Heart right ventricle (tissue), 16 donors: ENCODE data around the gene JRKL. TPM values are rescaled to one million over a fixed set of nuclear protein-coding genes. Genes with fewer than 3 reads are reported as not detected.

Experiments
- ATAC-seq, 8 donors: fragments of 200-7000 bp; cut with Tn5 transposase; one replicate each; pipeline ENCODE4 v1.9.1; 2020; ENCODE audit warnings: mild to moderate bottlenecking in 8 of 8, moderate library complexity in 8 of 8, moderate number of reproducible peaks in 1 of 8
- DNase-seq, 2 donors: peaks; one replicate each; pipeline ENCODE4 v3.0.0-alpha.2; 2020
- H3K27ac ChIP-seq, 10 donors: fragments of 200-600 bp; sonication (generic) in 2 of 10; one replicate each; pipeline versions ENCODE4 v1.5.0 to v1.8.0; 2020 to 2022; ENCODE audit warnings: mild to moderate bottlenecking in 3 of 10
- H3K27me3 ChIP-seq, 7 donors: fragments of 200-600 bp; one replicate each; pipeline ENCODE4 v1.8.0; 2021 to 2022; ENCODE audit warnings: mild to moderate bottlenecking in 2 of 7
- H3K36me3 ChIP-seq, 9 donors: fragments of 200-600 bp; sonication (generic) in 1 of 9; one replicate each; pipeline versions ENCODE4 v1.5.0 to v1.8.0; 2020 to 2022; ENCODE audit warnings: mild to moderate bottlenecking in 2 of 9
- H3K4me1 ChIP-seq, 9 donors: fragments of 200-600 bp; sonication (generic) in 1 of 9; one replicate each; pipeline versions ENCODE4 v1.5.0 to v1.8.0; 2020 to 2022; ENCODE audit warnings: mild to moderate bottlenecking in 4 of 9
- H3K4me3 ChIP-seq, 10 donors: fragments of 200-600 bp; sonication (generic) in 2 of 10; one replicate each; pipeline versions ENCODE4 v1.5.0 to v1.8.0; 2020 to 2022; ENCODE audit warnings: mild to moderate bottlenecking in 7 of 10, moderate library complexity in 2 of 10
- H3K9me3 ChIP-seq, 11 donors: fragments of 200-600 bp in 10 of 11; sonication (generic) in 2 of 11; one replicate each; pipeline versions ENCODE4 v1.5.0 to v1.8.0; 2013 to 2022; ENCODE audit warnings: mild to moderate bottlenecking in 2 of 11, control low read depth in 1 of 11, moderate library complexity in 1 of 11
- WGBS, 2 donors: extraction: QIAGEN DNeasy Blood & Tissue Kit; methylation state at CpG; one replicate each; pipeline ENCODE4 v1.1.7; 2013; ENCODE audit warnings: inconsistent platforms in 1 of 2; 5-methylcytosine and 5-hydroxymethylcytosine counted together
- intact Hi-C, 10 donors: fragments of 100-400 bp; cut with DNase I; formaldehyde crosslinking; loops; one replicate each; pipeline versions ENCODE4 v1.11.1 to v1.14.2; 2022
- long read RNA-seq, 3 donors: library from polyadenylated mRNA; unstranded; transcript quantifications; one replicate each; pipeline ENCODE4 v2.0.0, GENCODE V29; 2020 to 2021
- polyA plus RNA-seq, 2 donors: library from polyadenylated mRNA; stranded (reverse); fragments of 200-250 nt; gene quantifications; one replicate each; pipeline ENCODE4 v1.2.3, GENCODE V29; 2013
- total RNA-seq, 10 donors: library from RNA; stranded (reverse); fragmentation: NEBNext Ultra II Directional in 3 of 10; extraction: Animal tissue kit (Norgen Biotek cat#: 25700) in 3 of 10; gene quantifications; one replicate each; pipeline versions ENCODE4 v1.2.1 to v1.2.4, GENCODE V29; 2021 to 2023
- TF ChIP-seq, protein P1 (sequence below), 9 donors: fragments of 200-600 bp; sonication (generic) in 2 of 9; IDR thresholded peaks; one replicate each; pipeline versions ENCODE4 v1.5.0 to v1.8.0; 2021 to 2022; ENCODE audit warnings: antibody characterized with exemption in 9 of 9, mild to moderate bottlenecking in 5 of 9, moderate library complexity in 1 of 9
- donor health status: Arrhythmogenic right ventricular cardiomyopathy.
- donor health status: ischemic (EF 13 %, LVEDD 7.1; RV severe dilation, severe dysfunction).
- donor health status: healthy with polysubstance abuse.
- donor health status: DM: no; HTN: yes; CAD: no.
- donor health status: DM: no; HTN: no; CAD: no.
- donor health status: ischemic (EF 25% LVEDD 6.9; RV normal size, moderate dysfunction).
- donor health status: ischemic (EF 25% LVEDD 5.7; RV mildly dilated, moderate dysfunction).
- donor health status: healthy.
- donor health status: DM: yes; HTN: yes; CAD: no.
- donor health status: Ischemic cardiomyopathy.
- donor health status: ischemic (EF 35%, LVEDD 5.7; RV mildly dilated, moderate dysfunction).
- donor health status: nonischemic (EF 11% LVEDD 7.7; RV severe dilation, severe dysfunction).
- donor health status: DM: yes; HTN: yes; CAD: no.
- donor health status: PGD.
- donor health status: ischemic (EF 29% LVEDD 5.4; RV normal size, mild dysfunction).
- donor health status: nonischemic (EF 23%, LVEDD 6.1; RV moderate dilation, normal function).

The JRKL gene
- 1 to 10 TPM; 4.7 to 7.5 (median 6.1) TPM for total RNA-seq
- 1 to 10 TPM; 3.4 to 3.9 TPM for polyA plus RNA-seq
- long read RNA-seq, donor 1, partial matches to known transcripts, result 0 of 6 reads
- long read RNA-seq, donor 1, other reads (novel, unspliced or antisense), result 6 of 6 reads
- long read RNA-seq, donor 2, partial matches to known transcripts, result 0 of 6 reads
- long read RNA-seq, donor 2, other reads (novel, unspliced or antisense), result 5 of 6 reads
- long read RNA-seq, donor 3, partial matches to known transcripts, result 12 of 13 reads
- long read RNA-seq, donor 3, other reads (novel, unspliced or antisense), result 0 of 13 reads

DNA sequence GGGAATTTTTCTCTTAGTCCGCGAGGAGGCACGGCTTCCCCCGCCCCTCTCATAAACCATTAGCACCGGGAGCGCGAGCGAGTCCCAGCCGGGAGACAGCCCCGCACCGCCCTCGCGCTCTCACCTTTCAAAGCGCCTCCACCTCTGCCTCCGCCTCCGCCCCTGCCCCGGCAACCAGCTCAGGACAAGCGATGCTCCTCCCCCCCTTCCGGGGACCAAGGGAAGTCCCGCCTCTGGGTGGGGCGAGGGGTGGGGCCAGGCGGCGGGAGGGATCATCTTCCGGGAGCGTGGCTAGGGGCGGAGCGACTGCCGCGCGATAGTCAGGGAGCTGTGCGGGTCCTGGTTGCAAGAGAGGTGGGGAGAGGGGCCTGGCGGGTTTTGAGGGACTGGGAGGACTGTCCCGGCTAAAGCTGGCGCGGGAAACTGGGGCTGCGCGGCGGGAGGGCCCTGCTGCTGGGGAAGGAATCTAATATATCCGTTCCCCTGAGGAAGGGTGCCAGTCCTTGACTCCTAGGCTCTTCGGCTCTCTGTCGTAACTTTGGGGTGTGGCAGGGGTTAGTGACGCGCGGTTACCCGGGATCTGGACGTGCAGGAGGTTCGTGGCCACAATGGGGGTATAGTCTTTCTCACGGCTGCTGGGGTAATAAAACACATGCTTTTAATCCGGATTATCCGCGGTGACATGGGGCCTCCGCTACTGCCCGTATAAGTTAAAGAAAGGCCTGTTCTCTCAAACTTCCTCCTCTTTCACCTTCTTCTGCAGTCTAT, at the start of gene JRKL, which contains the start of gene CCDC82:
Gene JRKL (plus strand): TSS at position 294 of the 768 bp plus-strand sequence. CDS start 637 bp downstream, outside the sequence.
Gene CCDC82 (minus strand): TSS at position 193 of the 768 bp plus-strand sequence. CDS start 5,165 bp downstream, outside the sequence.
- no peaks in the 10 kb centered on the region for H3K9me3 ChIP-seq
- H3K36me3 ChIP-seq, result peaks cover 0 to 17% (median 0%) of the 10 kb centered on the region in 9 donors
- H3K27me3 ChIP-seq, result no peaks in the 10 kb centered on the region
- peak within 1 kb of the TSS; percentile 62 to 97 (median 88) for H3K4me3 ChIP-seq
- DNase-seq, result peak; percentile 97
- 0 to 1% methylated on average over 52 to 53 of the region's 53 CpGs for WGBS, 2 donors
- peak within 1 kb of the TSS; percentile 44 to 93 (median 88) for H3K27ac ChIP-seq
- TF ChIP-seq, protein P1, sequence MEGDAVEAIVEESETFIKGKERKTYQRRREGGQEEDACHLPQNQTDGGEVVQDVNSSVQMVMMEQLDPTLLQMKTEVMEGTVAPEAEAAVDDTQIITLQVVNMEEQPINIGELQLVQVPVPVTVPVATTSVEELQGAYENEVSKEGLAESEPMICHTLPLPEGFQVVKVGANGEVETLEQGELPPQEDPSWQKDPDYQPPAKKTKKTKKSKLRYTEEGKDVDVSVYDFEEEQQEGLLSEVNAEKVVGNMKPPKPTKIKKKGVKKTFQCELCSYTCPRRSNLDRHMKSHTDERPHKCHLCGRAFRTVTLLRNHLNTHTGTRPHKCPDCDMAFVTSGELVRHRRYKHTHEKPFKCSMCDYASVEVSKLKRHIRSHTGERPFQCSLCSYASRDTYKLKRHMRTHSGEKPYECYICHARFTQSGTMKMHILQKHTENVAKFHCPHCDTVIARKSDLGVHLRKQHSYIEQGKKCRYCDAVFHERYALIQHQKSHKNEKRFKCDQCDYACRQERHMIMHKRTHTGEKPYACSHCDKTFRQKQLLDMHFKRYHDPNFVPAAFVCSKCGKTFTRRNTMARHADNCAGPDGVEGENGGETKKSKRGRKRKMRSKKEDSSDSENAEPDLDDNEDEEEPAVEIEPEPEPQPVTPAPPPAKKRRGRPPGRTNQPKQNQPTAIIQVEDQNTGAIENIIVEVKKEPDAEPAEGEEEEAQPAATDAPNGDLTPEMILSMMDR (IDR thresholded peaks at IDR 0.05), result no peak
- intact Hi-C loops, result loop anchor here in 8 of 10 donors (5.0 to 10.0 kb wide), 3 partner anchors 545 to 555 kb away; no protein-coding TSS in a partner anchor
- ATAC-seq, result peak; percentile 99 to 100 (median 100)
- peaks cover 0 to 46% (median 24%) of the 10 kb centered on the region in 9 donors for H3K4me1 ChIP-seq

DNA sequence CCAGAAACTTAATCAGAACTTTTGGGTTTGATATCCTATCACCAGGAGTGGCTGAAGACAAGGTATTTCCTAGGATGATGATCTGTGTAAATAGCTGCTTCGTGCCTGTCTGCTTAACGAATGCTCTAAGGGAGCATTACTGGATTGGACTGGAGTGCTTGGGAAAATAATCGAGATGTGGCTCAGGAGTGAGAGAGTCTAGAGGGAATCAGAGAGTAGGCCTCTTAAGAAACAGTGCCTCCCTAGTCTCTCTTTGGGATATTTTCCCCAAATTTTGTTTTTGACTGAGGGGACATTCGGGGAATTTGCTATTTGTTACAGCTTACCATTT, 49.3 kb upstream of the JRKL start:
- no peaks in the 10 kb centered on the region for H3K27me3 ChIP-seq
- H3K4me1 ChIP-seq, result peaks cover 3 to 71% (median 51%) of the 10 kb centered on the region in 9 donors
- ATAC-seq, result no peak
- no peak for DNase-seq
- 53 to 57% methylated on average over 4 of the region's 4 CpGs for WGBS, 2 donors
- H3K9me3 ChIP-seq, result no peaks in the 10 kb centered on the region
- TF ChIP-seq, protein P1 (IDR thresholded peaks at IDR 0.05), result no peak
- H3K36me3 ChIP-seq, result peaks cover 0 to under 1% (median 0%) of the 10 kb centered on the region in 9 donors
- H3K4me3 ChIP-seq, result peak overlapping the region in 9 of 10 donors; percentile 36 to 74 (median 63)
- H3K27ac ChIP-seq, result peak overlapping the region; percentile 41 to 92 (median 82)
- intact Hi-C loops, result loop anchor here in 9 of 10 donors (5.0 to 10.0 kb wide), 14 partner anchors 33 to 506 kb away; partner anchors contain the start of gene MTMR2 (in 3 of the 9)

DNA sequence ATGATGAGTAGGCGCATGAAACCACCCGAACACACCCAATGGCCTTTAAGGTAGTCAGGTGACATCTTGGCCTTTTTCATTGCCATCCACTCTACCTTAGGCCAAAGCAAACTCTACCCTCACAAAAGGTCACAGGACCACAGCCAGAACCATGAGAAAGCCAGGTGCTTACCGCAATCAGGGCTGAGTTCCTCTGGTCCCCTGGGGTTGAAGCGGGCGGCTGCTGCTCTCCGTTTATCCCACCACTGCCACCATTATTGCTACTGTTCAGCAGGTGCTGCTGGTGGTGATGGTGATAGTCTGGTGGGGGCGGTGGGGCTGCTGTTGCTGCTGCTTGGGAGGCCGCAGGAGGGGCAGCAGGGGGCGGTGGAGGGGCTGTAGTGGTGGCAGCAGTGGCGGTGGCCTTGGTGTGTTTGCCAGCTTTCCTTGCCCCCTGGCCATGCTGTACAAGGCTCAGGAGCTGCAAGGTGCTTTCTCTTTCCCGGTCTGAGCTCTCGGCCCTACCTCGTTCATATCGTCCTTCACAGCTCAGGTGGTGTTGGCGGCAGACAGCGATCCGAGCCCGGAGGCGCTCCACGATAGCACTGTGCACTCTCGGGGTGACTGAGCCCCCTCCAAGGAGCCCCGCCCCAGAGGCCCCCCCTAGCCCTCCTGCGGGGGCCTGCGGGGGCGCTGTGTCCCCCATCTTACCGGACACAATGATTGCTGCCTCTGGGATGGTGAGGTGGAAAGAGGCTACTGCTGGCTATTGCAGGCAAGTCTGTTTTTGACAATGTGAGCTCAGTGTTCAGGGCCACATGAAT, 48.4 kb upstream of the JRKL start:
- H3K27ac ChIP-seq, result peak overlapping the region in 9 of 10 donors; percentile 66 to 92 (median 83)
- TF ChIP-seq, protein P1 (IDR thresholded peaks at IDR 0.05), result peak in 8 of 9 donors; percentile 14 to 66 (median 44)
- peak; percentile 47 to 53 for DNase-seq
- H3K4me3 ChIP-seq, result peak overlapping the region; percentile 36 to 78 (median 64)
- no peaks in the 10 kb centered on the region for H3K9me3 ChIP-seq
- intact Hi-C loops, result loop anchor here (2.0 to 10.0 kb wide), 17 partner anchors 34 to 507 kb away; partner anchors contain the start of gene MTMR2 (in 3 of the 10)
- no peaks in the 10 kb centered on the region for H3K27me3 ChIP-seq
- peak; percentile 30 to 69 (median 49) for ATAC-seq
- H3K4me1 ChIP-seq, result peaks cover 3 to 62% (median 51%) of the 10 kb centered on the region in 9 donors
- 22 to 31% methylated on average over 26 of the region's 26 CpGs for WGBS, 2 donors
- H3K36me3 ChIP-seq, result no peaks in the 10 kb centered on the region
